Measurements from ENCODE around the gene TLR8.
A peak's percentile ranks its signal among the peaks of the same experiment; 100 is the strongest.
"Not testable (repeated sequence)": the region's sequence is repeated elsewhere in the genome, so short reads cannot be mapped to it uniquely, and the experiment has no call there.

The TLR8 gene

GRCh38 chrX:12946406-12946805 lies 40.0 kb downstream of the TLR8 start:
- no peak for FAIRE-seq
- DNase-seq (ENCODE audit: low spot score): no peak

- DNase-seq (ENCODE audit: low spot score) (peak; percentile 71), FAIRE-seq (peak; percentile 63)
Observed at GRCh38 chrX:12946838-12947544, 40.6 kb downstream of the TLR8 start.

GRCh38 chrX:12947545-12948235 lies 41.3 kb downstream of the TLR8 start:
- no peak for DNase-seq (ENCODE audit: low spot score)
- FAIRE-seq: no peak

GRCh38 chrX:12948495-12948894 lies 42.1 kb downstream of the TLR8 start:
- FAIRE-seq (no peak), DNase-seq (ENCODE audit: low spot score) (no peak)

GRCh38 chrX:12949205-12949926 lies 42.9 kb downstream of the TLR8 start:
- FAIRE-seq (no peak), DNase-seq (ENCODE audit: low spot score) (no peak)

GRCh38 chrX:12949927-12950656 lies 43.7 kb downstream of the TLR8 start:
- FAIRE-seq: no peak
- DNase-seq (ENCODE audit: low spot score): peak; percentile 9

- FAIRE-seq (no peak), DNase-seq (ENCODE audit: low spot score) (no peak)
Observed at GRCh38 chrX:12950851-12951594, 44.6 kb downstream of the TLR8 start.

GRCh38 chrX:12951595-12951975 lies 45.2 kb downstream of the TLR8 start:
- DNase-seq (ENCODE audit: low spot score): no peak
- no peak for FAIRE-seq

GRCh38 chrX:12953420-12953819 lies 47.0 kb downstream of the TLR8 start:
- DNase-seq (ENCODE audit: low spot score): no peak
- FAIRE-seq: no peak

GRCh38 chrX:12954376-12954775 lies 48.0 kb downstream of the TLR8 start:
- FAIRE-seq: no peak

GRCh38 chrX:12954981-12955380 lies 48.6 kb downstream of the TLR8 start:
- FAIRE-seq (no peak), DNase-seq (ENCODE audit: low spot score) (no peak)

More at GRCh38 chrX:12954376-12954775, 48.0 kb downstream of the TLR8 start:
- no peak for DNase-seq (ENCODE audit: low spot score)

GRCh38 chrX:12955882-12956703 lies 49.7 kb downstream of the TLR8 start:
- DNase-seq (ENCODE audit: low spot score): peak; percentile 72
- FAIRE-seq: peak; percentile 69

GRCh38 chrX:12956704-12957534 lies 50.5 kb downstream of the TLR8 start:
- DNase-seq (ENCODE audit: low spot score) (peak; percentile 53), FAIRE-seq (peak; percentile 86)

GRCh38 chrX:12958059-12958458 lies 51.6 kb downstream of the TLR8 start:
- FAIRE-seq (no peak), DNase-seq (ENCODE audit: low spot score) (no peak)

- no peak for FAIRE-seq
- no peak for DNase-seq (ENCODE audit: low spot score)
Observed at GRCh38 chrX:12958461-12958860, 52.0 kb downstream of the TLR8 start.

- DNase-seq (ENCODE audit: low spot score) (no peak), FAIRE-seq (no peak)
Observed at GRCh38 chrX:12961196-12961718, 54.8 kb downstream of the TLR8 start.

- DNase-seq (ENCODE audit: low spot score): no peak
- no peak for FAIRE-seq
Observed at GRCh38 chrX:12962041-12962504, 55.7 kb downstream of the TLR8 start.

GRCh38 chrX:12963210-12963850 lies 56.9 kb downstream of the TLR8 start:
- FAIRE-seq: not testable (repeated sequence)

More at GRCh38 chrX:12963210-12963850, 56.9 kb downstream of the TLR8 start:
- not testable (repeated sequence) for DNase-seq (ENCODE audit: low spot score)
